ENCODE measurements around the gene RIIAD1.

Gene RIIAD1

GRCh38 chr1:151684128-151684527, 37.2 kb upstream of the RIIAD1 start:
- Histone ChIP-seq H3K27ac (no peak overlapping the region), H3K4me1 (ENCODE audit: control insufficient read depth in 1 of 2, insufficient read depth in 1 of 2, low read depth in 1 of 2, low read length in 1 of 2) (peaks cover 7% of the 10 kb centered on the region in 2 experiments), H3K36me3 (peaks cover 66% of the 10 kb centered on the region), H3K27me3 (no peaks in the 10 kb centered on the region), H3K4me3 (ENCODE audit: low read depth in 1 of 2, low read length in 1 of 2) (no peak overlapping the region), H3K9me3 (no peaks in the 10 kb centered on the region)
- TF ChIP-seq CTCF (IDR thresholded peaks at IDR 0.05): no peak

DNA sequence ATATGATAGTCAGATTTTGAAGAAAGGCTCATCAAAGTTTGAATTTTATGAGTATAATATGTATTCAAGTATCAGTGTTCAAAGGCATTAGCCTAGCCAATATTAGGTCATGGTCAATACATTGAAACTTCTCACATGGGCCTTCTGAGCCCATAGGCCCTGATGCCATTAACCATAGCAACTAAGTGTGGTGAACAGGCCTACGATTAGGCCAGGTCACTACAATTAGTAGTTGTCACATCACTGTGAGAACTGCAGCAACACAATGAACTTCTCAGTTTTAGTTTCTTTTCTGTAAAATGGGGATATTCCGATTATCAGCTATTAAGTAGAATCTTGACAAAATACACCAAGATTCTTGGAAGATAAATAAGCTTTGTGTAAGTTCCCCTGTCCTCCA, 34.8 kb upstream of the RIIAD1 start:
- no peak for TF ChIP-seq CTCF (IDR thresholded peaks at IDR 0.05)
- peak overlapping the region; percentile 31 for H3K27ac ChIP-seq
- peaks cover 62% of the 10 kb centered on the region for H3K36me3 ChIP-seq
- peaks cover 10% of the 10 kb centered on the region in 2 experiments for H3K4me1 ChIP-seq (ENCODE audit: control insufficient read depth in 1 of 2, insufficient read depth in 1 of 2, low read depth in 1 of 2, low read length in 1 of 2)
- H3K9me3 ChIP-seq: no peaks in the 10 kb centered on the region
- no peaks in the 10 kb centered on the region for H3K27me3 ChIP-seq
- no peak overlapping the region for H3K4me3 ChIP-seq (ENCODE audit: low read depth in 1 of 2, low read length in 1 of 2)

DNA sequence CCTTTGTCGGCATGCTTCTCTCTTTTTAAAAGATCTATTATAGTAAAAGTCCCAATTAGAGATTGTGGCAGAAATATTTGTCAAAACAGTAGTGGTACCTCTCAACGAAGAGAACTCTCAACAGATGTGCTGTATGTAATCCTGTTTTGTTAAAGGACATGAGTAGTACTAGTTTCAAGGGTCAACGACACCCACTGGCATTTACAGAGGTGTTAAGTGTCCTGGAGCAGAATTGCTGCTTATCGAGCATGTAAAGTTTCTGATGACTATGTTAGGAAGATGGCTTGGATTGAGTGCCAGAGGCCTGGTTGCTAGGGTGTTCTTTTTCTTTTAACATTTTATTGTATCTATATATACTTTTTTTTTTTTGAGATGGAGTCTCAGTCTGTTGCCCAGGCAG, 31.8 kb upstream of the RIIAD1 start:
- Histone ChIP-seq H3K9me3 (no peaks in the 10 kb centered on the region), H3K27me3 (no peaks in the 10 kb centered on the region), H3K4me3 (ENCODE audit: low read depth in 1 of 2, low read length in 1 of 2) (no peak overlapping the region), H3K36me3 (peaks cover 61% of the 10 kb centered on the region), H3K4me1 (ENCODE audit: control insufficient read depth in 1 of 2, insufficient read depth in 1 of 2, low read depth in 1 of 2, low read length in 1 of 2) (peaks cover 22 to 23% of the 10 kb centered on the region in 2 experiments), H3K27ac (peak overlapping the region; percentile 31)
- no peak for TF ChIP-seq CTCF (IDR thresholded peaks at IDR 0.05)

DNA sequence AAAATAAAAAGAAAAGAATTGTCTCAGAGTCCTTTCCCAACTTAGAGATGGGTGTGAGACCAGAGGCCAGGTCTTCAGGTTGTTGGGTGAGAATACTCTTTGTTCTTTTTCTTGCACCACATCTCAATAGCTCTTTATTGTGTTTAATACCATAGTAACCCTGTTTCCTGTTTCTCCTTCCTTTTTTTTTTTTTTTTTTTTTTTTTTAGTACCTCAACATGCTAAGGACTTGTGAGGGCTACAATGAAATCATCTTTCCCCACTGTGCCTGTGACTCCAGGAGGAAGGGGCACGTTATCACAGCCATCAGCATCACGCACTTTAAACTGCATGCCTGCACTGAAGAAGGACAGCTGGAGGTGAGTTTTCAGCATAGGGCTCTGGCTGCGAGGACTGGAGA, 29.1 kb upstream of the RIIAD1 start:
- Histone ChIP-seq H3K36me3 (peaks cover 58% of the 10 kb centered on the region), H3K9me3 (no peaks in the 10 kb centered on the region)

GRCh38 chr1:151693057-151693651, 28.2 kb upstream of the RIIAD1 start:
- H3K36me3 ChIP-seq: peaks cover 63% of the 10 kb centered on the region
- H3K9me3 ChIP-seq: no peaks in the 10 kb centered on the region
- H3K4me1 ChIP-seq (ENCODE audit: control insufficient read depth in 1 of 2, insufficient read depth in 1 of 2, low read depth in 1 of 2, low read length in 1 of 2): peaks cover 42 to 51% of the 10 kb centered on the region in 2 experiments
- H3K27me3 ChIP-seq: no peaks in the 10 kb centered on the region
- peak overlapping the region; percentile 57 for H3K27ac ChIP-seq
- no peak for TF ChIP-seq CTCF (IDR thresholded peaks at IDR 0.05)
- H3K4me3 ChIP-seq (ENCODE audit: low read depth in 1 of 2, low read length in 1 of 2): no peak overlapping the region

More for the DNA sequence above, 29.1 kb upstream of the RIIAD1 start:
- Histone ChIP-seq H3K27ac (peak overlapping the region; percentile 57), H3K4me1 (ENCODE audit: control insufficient read depth in 1 of 2, insufficient read depth in 1 of 2, low read depth in 1 of 2, low read length in 1 of 2) (peaks cover 33 to 41% of the 10 kb centered on the region in 2 experiments), H3K4me3 (ENCODE audit: low read depth in 1 of 2, low read length in 1 of 2) (no peak overlapping the region), H3K27me3 (no peaks in the 10 kb centered on the region)
- no peak for TF ChIP-seq CTCF (IDR thresholded peaks at IDR 0.05)

Data from neutrophil (primary cell).